ENCODE measurements around the gene DCDC2B. TPM values are rescaled to one million over a fixed set of nuclear protein-coding genes. Genes with fewer than 3 reads are reported as not detected.

Gene DCDC2B
- total and polyA plus RNA-seq, 9 of the 15 experiments (the other 6 are each of a cell fraction or from before 2014, with no cell fraction given): not detected

- TF ChIP-seq, protein P1, sequence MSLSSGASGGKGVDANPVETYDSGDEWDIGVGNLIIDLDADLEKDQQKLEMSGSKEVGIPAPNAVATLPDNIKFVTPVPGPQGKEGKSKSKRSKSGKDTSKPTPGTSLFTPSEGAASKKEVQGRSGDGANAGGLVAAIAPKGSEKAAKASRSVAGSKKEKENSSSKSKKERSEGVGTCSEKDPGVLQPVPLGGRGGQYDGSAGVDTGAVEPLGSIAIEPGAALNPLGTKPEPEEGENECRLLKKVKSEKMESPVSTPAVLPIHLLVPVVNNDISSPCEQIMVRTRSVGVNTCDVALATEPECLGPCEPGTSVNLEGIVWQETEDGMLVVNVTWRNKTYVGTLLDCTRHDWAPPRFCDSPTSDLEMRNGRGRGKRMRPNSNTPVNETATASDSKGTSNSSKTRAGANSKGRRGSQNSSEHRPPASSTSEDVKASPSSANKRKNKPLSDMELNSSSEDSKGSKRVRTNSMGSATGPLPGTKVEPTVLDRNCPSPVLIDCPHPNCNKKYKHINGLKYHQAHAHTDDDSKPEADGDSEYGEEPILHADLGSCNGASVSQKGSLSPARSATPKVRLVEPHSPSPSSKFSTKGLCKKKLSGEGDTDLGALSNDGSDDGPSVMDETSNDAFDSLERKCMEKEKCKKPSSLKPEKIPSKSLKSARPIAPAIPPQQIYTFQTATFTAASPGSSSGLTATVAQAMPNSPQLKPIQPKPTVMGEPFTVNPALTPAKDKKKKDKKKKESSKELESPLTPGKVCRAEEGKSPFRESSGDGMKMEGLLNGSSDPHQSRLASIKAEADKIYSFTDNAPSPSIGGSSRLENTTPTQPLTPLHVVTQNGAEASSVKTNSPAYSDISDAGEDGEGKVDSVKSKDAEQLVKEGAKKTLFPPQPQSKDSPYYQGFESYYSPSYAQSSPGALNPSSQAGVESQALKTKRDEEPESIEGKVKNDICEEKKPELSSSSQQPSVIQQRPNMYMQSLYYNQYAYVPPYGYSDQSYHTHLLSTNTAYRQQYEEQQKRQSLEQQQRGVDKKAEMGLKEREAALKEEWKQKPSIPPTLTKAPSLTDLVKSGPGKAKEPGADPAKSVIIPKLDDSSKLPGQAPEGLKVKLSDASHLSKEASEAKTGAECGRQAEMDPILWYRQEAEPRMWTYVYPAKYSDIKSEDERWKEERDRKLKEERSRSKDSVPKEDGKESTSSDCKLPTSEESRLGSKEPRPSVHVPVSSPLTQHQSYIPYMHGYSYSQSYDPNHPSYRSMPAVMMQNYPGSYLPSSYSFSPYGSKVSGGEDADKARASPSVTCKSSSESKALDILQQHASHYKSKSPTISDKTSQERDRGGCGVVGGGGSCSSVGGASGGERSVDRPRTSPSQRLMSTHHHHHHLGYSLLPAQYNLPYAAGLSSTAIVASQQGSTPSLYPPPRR (CRISPR knock-in tag; IDR thresholded peaks at IDR 0.05; ENCODE audit: borderline replicate concordance): no peak
- TF ChIP-seq FOSL1 (tag; conservative IDR thresholded peaks at IDR 0.05): no peak
- no peak for TF ChIP-seq KLF6 (CRISPR knock-in tag; IDR thresholded peaks at IDR 0.05; ENCODE audit: borderline replicate concordance)
- TF ChIP-seq RAD51 (IDR thresholded peaks at IDR 0.05; ENCODE audit: borderline replicate concordance, low read depth): no peak
- TF ChIP-seq ZFP91 (CRISPR knock-in tag; IDR thresholded peaks at IDR 0.05): no peak
- TF ChIP-seq, protein P2, sequence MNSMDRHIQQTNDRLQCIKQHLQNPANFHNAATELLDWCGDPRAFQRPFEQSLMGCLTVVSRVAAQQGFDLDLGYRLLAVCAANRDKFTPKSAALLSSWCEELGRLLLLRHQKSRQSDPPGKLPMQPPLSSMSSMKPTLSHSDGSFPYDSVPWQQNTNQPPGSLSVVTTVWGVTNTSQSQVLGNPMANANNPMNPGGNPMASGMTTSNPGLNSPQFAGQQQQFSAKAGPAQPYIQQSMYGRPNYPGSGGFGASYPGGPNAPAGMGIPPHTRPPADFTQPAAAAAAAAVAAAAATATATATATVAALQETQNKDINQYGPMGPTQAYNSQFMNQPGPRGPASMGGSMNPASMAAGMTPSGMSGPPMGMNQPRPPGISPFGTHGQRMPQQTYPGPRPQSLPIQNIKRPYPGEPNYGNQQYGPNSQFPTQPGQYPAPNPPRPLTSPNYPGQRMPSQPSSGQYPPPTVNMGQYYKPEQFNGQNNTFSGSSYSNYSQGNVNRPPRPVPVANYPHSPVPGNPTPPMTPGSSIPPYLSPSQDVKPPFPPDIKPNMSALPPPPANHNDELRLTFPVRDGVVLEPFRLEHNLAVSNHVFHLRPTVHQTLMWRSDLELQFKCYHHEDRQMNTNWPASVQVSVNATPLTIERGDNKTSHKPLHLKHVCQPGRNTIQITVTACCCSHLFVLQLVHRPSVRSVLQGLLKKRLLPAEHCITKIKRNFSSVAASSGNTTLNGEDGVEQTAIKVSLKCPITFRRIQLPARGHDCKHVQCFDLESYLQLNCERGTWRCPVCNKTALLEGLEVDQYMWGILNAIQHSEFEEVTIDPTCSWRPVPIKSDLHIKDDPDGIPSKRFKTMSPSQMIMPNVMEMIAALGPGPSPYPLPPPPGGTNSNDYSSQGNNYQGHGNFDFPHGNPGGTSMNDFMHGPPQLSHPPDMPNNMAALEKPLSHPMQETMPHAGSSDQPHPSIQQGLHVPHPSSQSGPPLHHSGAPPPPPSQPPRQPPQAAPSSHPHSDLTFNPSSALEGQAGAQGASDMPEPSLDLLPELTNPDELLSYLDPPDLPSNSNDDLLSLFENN (IDR thresholded peaks at IDR 0.05; ENCODE audit: low read depth in 2 of 2, low read length in 2 of 2): no peak
- TF ChIP-seq SREBF2 (CRISPR knock-in tag; IDR thresholded peaks at IDR 0.05): 0 out of 2 replicates have a peak, but pooled peaks have one; percentile 38
- TF ChIP-seq POLR2AphosphoS2 (IDR thresholded peaks at IDR 0.05; ENCODE audit: low read length): no peak
- no peak for TF ChIP-seq SNRNP70 (optimal IDR thresholded peaks at IDR 0.05; ENCODE audit: low read depth, low read length)
- TF ChIP-seq NEUROD1 (IDR thresholded peaks at IDR 0.05; ENCODE audit: borderline replicate concordance, low read depth, low read length, partially characterized antibody): no peak
- no peak for TF ChIP-seq ZFP1 (CRISPR knock-in tag; IDR thresholded peaks at IDR 0.05)
Observed at GRCh38 chr1:32250893-32251716, 42.2 kb downstream of the DCDC2B start, which contains the start of gene LCK (continued).

All from K562 (cell line).